Esophagus muscularis mucosa (tissue), 4 donors: ENCODE data around the gene EIF4G1. TPM values are rescaled to one million over a fixed set of nuclear protein-coding genes. Genes with fewer than 3 reads are reported as not detected.

Source experiments
- DNase-seq: peaks from one replicate; pipeline ENCODE4 v3.0.0-alpha.2; 2017; ENCODE audit errors: extremely low spot score
- H3K27ac ChIP-seq, 4 donors: fragments of 200-600 bp; sonication (generic); replicated peaks in 1 of 4; 1 replicate in 3 of 4; 2 replicates in 1 of 4; pipeline ENCODE4 v1.5.1; 2016 to 2019; ENCODE audit warnings: mild to moderate bottlenecking in 1 of 4
- H3K27me3 ChIP-seq, 4 donors: fragments of 200-600 bp; sonication (generic); one replicate each; pipeline versions ENCODE4 v1.5.1 to v1.6.0; 2016 to 2019
- H3K36me3 ChIP-seq, 4 donors: fragments of 200-600 bp; sonication (generic); one replicate each; pipeline ENCODE4 v1.5.1; 2016 to 2019
- H3K4me1 ChIP-seq, 4 donors: fragments of 200-600 bp; sonication (generic); one replicate each; pipeline ENCODE4 v1.5.1; 2016 to 2019
- H3K4me3 ChIP-seq, 4 donors: fragments of 200-600 bp; sonication (generic); 1 replicate in 2 of 4; 2 replicates in 2 of 4; pipeline ENCODE4 v1.5.1; 2016 to 2019; ENCODE audit warnings: mild to moderate bottlenecking in 4 of 4, moderate library complexity in 1 of 4
- H3K9me3 ChIP-seq, 4 donors: fragments of 200-600 bp; sonication (generic); 1 replicate in 3 of 4; 2 replicates in 1 of 4; pipeline ENCODE4 v1.5.1; 2016 to 2019
- EP300 ChIP-seq: sonication (generic); formaldehyde crosslinking; IDR thresholded peaks from one replicate; pipeline ENCODE4 v1.6.1; 2017; ENCODE audit warnings: antibody characterized with exemption
- POLR2A ChIP-seq: fragments of 450-650 bp; IDR thresholded peaks from one replicate; pipeline ENCODE4 v1.6.1; 2017; ENCODE audit warnings: antibody characterized with exemption, moderate library complexity, mild to moderate bottlenecking, low read depth
- POLR2AphosphoS5 ChIP-seq, 2 donors: sonication (generic); formaldehyde crosslinking; IDR thresholded peaks; one replicate each; pipeline ENCODE4 v1.6.1; 2017; ENCODE audit warnings: antibody characterized with exemption in 2 of 2
- WGBS: methylation state at CpG from one replicate; pipeline ENCODE4 v1.1.5; 2018; 5-methylcytosine and 5-hydroxymethylcytosine counted together
- intact Hi-C: fragments of 100-400 bp; cut with DNase I; formaldehyde crosslinking; loops from one replicate; pipeline ENCODE4 v1.15.1; 2023
- total RNA-seq, 4 donors: library from RNA; depleted of rRNA; stranded (reverse); fragments of >200 nt; gene quantifications; one replicate each; pipeline versions ENCODE4 v1.1.0 to v1.2.1, GENCODE V29; 2016
- TF ChIP-seq, protein P1 (sequence below), 3 experiments: fragments of 200-600 bp in 2 of 3; fragments of 450-650 bp in 1 of 3; sonication (generic) in 2 of 3; IDR thresholded peaks; one replicate each; pipeline ENCODE4 v1.5.1; 2017 to 2019; ENCODE audit warnings: antibody characterized with exemption in 3 of 3, mild to moderate bottlenecking in 2 of 3, moderate library complexity in 1 of 3

Gene EIF4G1
- total RNA-seq, 4 donors from 2014 or later: 291 to 418 (median 360) TPM

DNA sequence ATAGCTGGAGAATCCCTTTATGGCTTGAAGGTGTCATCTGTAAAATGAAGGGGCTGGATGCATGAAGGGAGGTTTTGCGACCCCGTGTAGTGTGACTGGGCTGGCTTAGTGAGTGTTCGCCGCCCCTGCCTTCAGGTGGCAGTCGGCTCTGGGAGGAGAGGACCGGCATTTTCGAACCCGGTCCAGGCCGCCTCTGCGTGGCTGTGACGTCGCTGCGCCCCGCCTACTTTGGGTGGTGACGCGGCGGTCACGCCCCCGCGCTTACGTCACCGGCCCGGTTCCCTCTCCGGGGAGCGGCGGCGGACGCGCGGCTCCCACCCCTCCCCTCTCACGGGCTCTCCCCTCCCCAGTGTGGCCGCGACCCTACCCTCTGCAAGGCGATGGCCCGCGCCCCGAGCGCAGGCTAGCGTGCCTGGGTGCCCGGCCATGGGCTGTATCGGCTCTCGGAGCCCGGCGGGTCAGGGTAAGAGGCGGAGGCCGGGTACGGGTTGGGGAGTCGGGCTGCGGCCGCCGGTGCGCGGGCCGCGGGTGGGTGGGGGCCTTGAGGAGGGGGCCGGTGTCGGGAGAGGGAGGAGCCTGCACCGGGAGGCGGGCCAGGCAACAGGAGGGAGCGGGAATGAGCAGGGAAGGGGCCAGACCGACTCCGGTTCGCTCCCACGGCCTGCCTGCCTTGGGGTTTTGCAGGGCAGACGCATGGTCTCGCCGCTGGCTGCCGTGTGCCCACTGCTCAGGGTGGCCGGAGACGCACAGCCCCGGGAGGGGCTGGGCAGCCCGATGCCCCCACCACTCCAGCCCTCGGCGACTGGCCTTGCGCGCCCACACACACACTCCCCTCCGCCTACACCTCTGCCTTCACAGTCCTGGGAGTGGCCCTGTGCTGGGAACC, 21.5 kb downstream of the EIF4G1 start:
- peak; percentile 95 for DNase-seq
- peaks cover 43 to 69% (median 61%) of the 10 kb centered on the region in 4 donors for H3K4me1 ChIP-seq
- intact Hi-C loops: no loop called here
- H3K27me3 ChIP-seq: no peaks in the 10 kb centered on the region
- H3K36me3 ChIP-seq: peaks cover 30 to 49% (median 44%) of the 10 kb centered on the region in 4 donors
- H3K4me3 ChIP-seq: peak overlapping the region; percentile 84 to 97 (median 90)
- TF ChIP-seq POLR2A (peak; percentile 81), POLR2AphosphoS5 (IDR thresholded peaks at IDR 0.05) (peak; percentile 97 to 99), EP300 (no peak)
- TF ChIP-seq, protein P1, sequence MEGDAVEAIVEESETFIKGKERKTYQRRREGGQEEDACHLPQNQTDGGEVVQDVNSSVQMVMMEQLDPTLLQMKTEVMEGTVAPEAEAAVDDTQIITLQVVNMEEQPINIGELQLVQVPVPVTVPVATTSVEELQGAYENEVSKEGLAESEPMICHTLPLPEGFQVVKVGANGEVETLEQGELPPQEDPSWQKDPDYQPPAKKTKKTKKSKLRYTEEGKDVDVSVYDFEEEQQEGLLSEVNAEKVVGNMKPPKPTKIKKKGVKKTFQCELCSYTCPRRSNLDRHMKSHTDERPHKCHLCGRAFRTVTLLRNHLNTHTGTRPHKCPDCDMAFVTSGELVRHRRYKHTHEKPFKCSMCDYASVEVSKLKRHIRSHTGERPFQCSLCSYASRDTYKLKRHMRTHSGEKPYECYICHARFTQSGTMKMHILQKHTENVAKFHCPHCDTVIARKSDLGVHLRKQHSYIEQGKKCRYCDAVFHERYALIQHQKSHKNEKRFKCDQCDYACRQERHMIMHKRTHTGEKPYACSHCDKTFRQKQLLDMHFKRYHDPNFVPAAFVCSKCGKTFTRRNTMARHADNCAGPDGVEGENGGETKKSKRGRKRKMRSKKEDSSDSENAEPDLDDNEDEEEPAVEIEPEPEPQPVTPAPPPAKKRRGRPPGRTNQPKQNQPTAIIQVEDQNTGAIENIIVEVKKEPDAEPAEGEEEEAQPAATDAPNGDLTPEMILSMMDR (IDR thresholded peaks at IDR 0.05): no peak
- H3K9me3 ChIP-seq: no peaks in the 10 kb centered on the region
- H3K27ac ChIP-seq: peak overlapping the region; percentile 98 to 99 (median 99)
- 1% methylated on average over 12 of the region's 77 CpGs for WGBS

DNA sequence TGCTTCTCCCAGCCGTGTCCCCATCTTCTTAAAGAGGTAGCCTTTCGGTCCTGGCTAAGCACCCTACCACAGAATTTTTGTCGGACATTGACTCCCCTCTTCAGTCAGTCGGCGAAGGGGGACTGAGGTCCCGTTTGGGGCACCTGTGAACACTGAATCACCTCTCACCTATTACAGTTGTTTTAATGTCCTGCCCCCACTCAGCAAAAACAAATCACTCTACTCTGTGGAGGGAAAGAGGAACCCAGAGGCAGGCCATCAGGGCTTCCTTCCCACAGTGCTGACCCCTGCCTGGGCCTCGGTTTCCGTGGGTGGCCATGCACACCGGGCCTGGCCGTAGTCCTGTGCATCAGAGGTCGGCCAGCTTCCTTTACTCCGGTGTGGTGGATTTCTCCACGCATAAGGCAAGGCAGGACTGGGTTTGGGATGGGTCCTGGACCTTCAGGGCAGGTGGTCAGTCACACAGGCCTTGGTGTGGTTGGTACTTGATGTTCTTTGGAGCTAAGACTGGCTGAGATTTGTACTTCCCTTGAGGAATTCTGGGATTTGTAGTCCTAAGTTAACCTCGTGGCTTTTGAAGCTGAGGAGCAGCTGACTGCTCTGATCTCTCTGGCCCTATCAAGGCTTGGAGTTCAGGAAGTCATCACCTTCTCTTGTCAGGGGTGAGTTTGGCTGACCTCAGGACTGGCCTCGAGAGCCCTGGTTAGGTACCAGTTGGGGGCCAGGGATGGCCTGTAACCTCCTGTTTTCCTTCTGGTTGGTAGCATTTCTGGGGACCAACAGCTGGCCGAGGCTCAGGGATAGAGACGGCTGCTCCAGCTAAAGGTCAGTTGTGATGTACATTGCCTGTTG, 22.4 kb downstream of the EIF4G1 start:
- WGBS: 13% methylated on average over 11 of the region's 17 CpGs
- Histone ChIP-seq H3K27ac (peak overlapping the region; percentile 98 to 99 (median 99)), H3K27me3 (no peaks in the 10 kb centered on the region), H3K4me3 (peak overlapping the region; percentile 84 to 97 (median 90)), H3K4me1 (peaks cover 42 to 70% (median 57%) of the 10 kb centered on the region in 4 donors), H3K9me3 (no peaks in the 10 kb centered on the region), H3K36me3 (peaks cover 25 to 49% (median 43%) of the 10 kb centered on the region in 4 donors)
- intact Hi-C loops: no loop called here
- TF ChIP-seq POLR2AphosphoS5 (IDR thresholded peaks at IDR 0.05) (peak; percentile 73 to 82), POLR2A (no peak)
- no peak for DNase-seq

DNA sequence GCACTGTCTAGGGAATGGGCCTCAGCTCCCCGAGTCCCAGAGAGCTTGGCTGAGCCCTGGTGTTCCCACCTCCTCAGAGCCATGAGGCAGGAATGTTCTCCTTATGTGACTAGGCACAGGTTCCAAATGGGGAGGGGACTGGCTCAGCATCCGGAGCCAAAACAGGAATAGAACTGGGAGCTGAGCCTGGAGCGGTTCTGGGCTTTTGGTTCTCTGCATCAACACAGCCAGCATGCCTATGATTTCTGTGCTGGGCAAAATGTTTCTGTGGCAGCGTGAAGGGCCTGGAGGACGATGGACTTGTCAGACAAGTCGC, 23.0 kb downstream of the EIF4G1 start, which contains the start of gene FAM131A:
Gene FAM131A, plus strand, starts transcription at position 202 of the 316 bp plus-strand sequence. Its CDS starts 31 bp downstream, at position 233.
- Histone ChIP-seq H3K9me3 (no peaks in the 10 kb centered on the region), H3K27ac (peak within 1 kb of the TSS; percentile 98 to 99 (median 99)), H3K27me3 (no peaks in the 10 kb centered on the region), H3K4me1 (peaks cover 38 to 64% (median 53%) of the 10 kb centered on the region in 4 donors), H3K4me3 (peak within 1 kb of the TSS; percentile 84 to 97 (median 90)), H3K36me3 (peaks cover 26 to 49% (median 43%) of the 10 kb centered on the region in 4 donors)
- intact Hi-C loops: no loop called here
- DNase-seq: peak; percentile 94
- WGBS: 19% methylated on average over 6 of the region's 6 CpGs
- peak; percentile 75 to 78 for TF ChIP-seq POLR2AphosphoS5 (IDR thresholded peaks at IDR 0.05)
- TF ChIP-seq, protein P1 (IDR thresholded peaks at IDR 0.05): peak in 1 of 3 experiments; percentile 7
- TF ChIP-seq EP300: no peak

DNA sequence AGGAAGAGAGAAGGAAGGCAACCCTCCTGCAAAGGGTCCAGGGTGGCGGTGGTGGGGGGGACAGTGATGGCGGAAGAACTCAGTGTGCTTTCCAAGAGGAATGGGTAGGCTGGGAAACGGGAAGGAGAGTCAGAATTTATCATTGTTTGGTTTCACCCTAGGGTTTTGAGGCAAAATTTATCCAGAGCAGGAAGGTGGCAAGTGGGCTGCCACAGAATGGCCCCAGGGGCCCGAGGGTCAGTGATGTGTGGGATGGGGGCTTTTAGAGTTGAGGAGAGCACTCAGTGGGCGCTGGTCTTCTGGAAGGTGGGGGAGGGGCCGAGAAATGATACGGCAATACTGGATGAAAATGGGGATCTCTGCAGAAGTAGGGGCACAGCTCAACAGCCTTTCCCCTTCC, 23.6 kb downstream of the EIF4G1 start:
- H3K4me1 ChIP-seq: peaks cover 38 to 64% (median 49%) of the 10 kb centered on the region in 4 donors
- 44% methylated on average over 7 of the region's 7 CpGs for WGBS
- intact Hi-C loops: no loop called here
- TF ChIP-seq POLR2AphosphoS5 (IDR thresholded peaks at IDR 0.05) (no peak), EP300 (no peak), POLR2A (no peak)
- TF ChIP-seq, protein P1 (IDR thresholded peaks at IDR 0.05): no peak
- no peaks in the 10 kb centered on the region for H3K27me3 ChIP-seq
- H3K9me3 ChIP-seq: no peaks in the 10 kb centered on the region
- H3K4me3 ChIP-seq: peak overlapping the region; percentile 84 to 97 (median 90)
- peaks cover 28 to 49% (median 43%) of the 10 kb centered on the region in 4 donors for H3K36me3 ChIP-seq
- no peak for DNase-seq
- peak overlapping the region; percentile 98 to 99 (median 99) for H3K27ac ChIP-seq
